HG02610 (cell line): ENCODE measurements around the gene CAGE1.
"Not testable (repeated sequence)": the region's sequence is repeated elsewhere in the genome, so short reads cannot be mapped to it uniquely, and the experiment has no call there.

Experiments used
- ATAC-seq: cut with Tn5 transposase; IDR thresholded peaks from one replicate; pipeline ENCODE4 v1.9.1; 2021; ENCODE audit warnings: mild to moderate bottlenecking, moderate library complexity; ENCODE audit not compliant: unreplicated experiment

Gene CAGE1

DNA sequence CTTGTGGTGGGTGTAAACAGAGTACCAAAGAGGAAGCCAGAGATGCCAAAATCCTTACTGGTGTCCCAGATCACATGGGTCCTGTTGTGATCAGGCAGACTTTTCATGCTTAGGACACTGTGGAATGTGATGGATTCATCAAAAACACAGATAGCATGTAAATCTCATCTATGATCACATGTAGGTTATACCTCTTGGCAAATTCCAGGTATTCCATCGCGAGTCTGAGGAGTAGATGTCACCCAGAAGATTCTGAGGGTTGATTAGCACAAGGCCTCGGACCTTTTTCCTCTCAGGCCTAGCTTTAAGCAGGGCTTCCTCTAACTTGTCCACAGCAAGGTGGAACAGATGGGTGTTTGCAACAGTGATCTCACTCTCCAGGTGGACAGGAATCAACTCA is 48.3 kb downstream of the CAGE1 start:
- ATAC-seq = no peak

DNA sequence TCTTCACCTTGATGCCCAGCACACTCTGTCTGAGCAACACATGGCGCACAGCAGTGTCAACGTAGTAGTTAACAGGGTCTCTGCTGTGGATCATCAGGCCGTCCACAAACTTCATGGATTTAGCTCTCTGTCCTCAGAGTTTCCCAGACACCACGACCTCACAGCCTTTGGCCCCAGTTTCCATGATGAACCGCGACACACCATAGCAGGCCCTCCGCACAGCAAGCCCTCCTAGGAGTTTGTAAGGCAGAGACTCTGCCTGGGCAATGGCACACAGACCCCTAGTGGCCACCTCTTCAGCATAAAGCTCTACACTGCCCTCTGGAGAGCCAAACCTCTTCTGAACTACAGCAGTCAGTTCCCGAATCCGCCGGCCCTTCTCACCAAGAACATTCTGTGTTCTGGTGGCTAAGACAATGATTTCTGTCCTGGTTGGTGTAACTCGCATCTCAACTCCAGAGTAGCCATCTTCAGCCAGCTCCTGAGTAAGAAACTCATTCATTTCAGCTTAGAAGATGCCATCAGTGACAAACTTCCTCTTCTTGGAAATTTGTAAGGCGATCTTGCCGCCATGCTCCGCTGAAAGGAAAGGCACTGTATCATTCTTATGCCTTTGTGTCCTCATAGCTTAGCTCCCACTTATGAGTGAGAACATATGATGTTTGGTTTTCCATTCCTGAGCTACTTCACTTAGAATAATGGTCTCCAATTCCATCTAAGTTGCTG is 50.4 kb downstream of the CAGE1 start:
- not testable (repeated sequence) for ATAC-seq

DNA sequence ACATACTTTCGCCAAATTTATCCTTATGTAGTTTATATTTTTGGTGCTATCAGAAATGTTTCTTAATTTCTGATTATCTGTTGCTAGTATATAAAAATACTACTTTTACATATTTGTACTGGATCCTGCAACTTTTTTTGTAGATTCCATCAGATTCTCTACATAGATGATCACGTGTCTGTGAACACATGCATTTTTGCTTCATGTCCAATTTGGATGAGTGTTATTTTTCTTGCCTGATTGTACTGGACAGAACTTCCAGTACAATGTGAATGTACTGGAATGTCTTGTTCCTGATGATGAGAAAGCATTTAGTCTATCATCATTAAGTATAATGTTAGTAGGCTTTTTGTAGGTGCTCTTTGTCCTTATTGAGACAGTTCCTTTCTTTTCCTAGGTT is 51.5 kb downstream of the CAGE1 start:
- ATAC-seq = no peak

DNA sequence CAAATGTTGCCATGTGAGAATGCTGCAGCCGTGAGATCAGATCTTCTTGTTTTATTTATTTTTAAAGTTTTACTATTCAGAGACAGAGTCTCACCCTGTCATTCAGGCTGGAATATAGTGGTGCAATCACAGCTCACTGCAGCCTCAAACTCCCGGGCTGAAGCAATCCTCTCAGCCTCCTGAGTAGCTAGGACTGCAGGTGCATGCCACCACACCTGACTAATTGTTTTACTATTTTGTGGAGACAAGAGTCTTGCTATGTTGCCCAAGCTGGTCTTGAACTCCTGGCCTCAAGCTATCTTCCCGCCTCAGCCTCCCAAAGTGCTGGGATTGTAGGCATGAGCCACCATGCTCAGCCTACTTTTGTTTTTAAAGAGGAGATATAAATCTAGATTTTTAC is 54.0 kb downstream of the CAGE1 start:
- no peak for ATAC-seq

DNA sequence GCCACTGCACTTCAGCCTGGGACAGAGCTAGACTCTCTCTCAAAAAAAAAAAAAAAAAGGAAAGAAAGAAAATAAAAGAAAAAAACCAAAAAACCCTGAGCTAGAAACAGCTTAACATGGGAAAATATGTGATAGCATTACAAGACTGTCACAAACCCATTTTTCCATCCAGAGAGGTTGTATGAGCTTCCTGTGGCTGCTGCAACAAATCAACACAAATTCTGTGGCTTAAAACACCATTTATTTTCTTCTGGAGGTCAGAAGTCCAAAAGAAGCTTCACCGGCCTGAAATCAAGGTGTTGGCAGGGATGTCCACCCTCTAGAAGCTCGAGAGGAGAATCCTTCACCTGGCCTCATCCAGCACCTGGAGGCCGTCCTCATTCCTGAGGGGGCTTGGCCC is 54.9 kb downstream of the CAGE1 start:
- ATAC-seq = no peak

DNA sequence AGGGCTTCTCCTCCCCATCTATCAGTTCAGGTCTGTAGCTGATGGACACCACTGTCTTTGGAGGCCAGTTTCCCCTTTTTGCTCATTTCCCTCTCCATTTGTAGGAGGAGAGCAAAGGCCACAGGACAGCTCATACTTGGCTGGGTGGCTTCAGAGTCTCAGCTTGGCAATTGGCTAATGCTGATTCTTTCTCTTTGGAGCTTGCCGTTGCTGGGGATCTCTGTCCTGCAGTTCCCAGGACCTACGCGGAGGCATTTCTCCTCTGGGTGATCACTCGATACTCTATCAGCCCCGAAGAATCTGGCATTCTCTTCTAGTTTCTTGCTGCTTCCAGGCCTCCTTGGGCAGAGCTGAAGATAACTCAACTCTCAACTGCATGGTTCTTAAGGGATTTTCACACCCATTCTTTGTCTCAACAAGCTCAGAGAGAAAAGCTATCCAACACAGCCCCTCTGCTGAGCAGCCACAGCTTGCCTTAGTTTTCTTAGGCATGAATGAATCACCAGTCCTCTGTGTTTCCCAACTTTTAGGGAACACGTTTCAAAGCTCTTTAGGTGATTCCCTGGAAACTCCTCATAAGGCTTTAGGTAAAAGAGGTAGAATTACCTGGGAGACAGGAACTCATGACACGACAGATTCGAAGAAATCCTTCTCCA is 57.3 kb downstream of the CAGE1 start:
- ATAC-seq = no peak

DNA sequence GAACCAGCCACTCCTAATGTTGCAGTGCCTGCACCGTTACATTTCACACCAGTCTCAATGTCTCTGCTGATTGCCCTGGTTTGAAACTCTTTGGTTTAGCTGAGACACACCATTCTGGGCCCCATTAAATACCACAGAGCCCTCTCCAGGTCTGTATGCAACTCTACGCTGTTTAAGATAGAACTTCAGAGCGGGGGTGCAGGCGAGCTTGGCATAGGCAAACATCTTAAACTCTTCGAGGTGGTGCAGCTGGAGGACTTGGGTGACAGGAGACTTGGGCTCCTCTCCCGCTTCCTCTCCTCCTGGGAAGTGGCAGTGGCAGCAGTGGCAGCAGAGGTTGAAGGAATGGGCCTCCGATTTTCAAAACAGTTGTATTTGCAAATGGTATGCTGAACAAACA is 58.1 kb downstream of the CAGE1 start:
- no peak for ATAC-seq

DNA sequence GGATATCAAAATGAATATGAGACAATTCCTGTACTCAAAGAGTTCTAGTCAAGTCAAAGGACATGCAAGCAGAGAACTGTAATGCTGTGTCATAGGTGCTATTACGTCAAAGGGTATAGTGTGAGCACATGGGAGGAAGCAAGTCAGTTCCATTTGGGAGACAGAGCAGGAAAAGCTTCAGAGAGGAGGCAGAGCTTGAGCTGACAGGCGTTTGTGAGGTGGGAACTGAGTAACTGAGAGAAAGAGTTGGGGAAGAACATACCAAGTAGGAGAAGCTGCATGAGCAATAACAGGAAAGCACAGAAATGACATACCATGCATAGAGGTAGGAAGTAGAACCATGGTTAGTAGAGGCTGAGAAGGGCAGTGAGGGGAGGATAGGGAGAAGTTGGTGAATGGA is 61.3 kb downstream of the CAGE1 start:
- ATAC-seq = peak; percentile 82

DNA sequence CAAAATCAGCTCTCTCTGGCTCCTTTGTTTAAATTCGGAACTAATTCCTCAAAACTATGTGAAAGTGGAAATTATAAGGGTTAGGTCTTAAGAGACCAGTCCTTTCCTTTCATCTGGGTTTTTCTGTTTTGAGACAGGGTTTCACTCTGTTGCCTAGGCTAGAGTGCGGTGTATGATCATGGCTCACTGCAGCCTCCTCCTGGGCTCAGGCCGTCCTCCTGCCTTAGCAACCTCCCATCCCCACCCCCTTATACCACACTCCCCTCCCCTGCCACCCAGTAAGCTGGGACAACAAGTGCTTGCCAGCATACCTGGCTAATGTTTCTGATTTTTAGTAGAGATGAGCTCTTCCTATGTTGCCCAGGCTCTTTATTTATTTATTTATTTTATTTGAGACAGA is 63.8 kb downstream of the CAGE1 start:
- ATAC-seq = no peak

DNA sequence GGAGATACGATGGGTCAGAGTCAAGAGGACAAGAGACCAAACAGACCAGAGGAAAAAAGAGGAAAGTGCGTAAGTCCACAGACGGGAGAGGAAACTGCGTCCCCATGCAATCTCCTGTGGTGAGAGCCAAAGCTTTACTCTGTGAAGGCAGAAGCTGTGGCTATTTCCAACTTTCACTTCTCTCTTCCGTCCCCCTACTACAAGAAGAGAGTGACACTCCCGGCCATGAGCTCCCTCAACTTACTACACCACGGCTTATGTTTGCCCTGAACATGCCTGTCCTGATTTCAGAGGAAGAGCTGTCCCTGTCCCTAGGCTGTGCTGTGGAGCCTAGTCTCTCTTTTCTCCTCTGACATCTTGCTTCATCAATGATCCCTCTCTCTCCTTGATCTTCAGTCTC is 65.0 kb downstream of the CAGE1 start:
- ATAC-seq = peak; percentile 68

DNA sequence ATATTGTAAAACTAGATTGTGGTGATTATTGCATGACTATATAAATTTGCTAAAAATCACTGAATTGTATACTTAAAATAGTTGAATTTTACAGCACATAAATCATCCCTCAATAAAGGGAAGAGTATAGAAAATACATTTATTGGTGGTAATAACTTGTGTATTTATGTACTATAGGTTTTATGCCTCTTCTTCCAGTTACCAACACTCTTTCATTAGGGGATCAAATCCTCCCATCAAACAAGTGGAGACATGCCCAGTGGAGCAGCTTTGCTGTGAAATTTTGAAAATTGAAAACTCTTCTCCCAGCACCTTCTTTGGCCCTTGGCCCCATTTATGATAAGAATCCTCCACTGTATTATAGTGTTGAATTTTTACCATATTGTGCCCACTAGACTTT is 66.5 kb downstream of the CAGE1 start:
- ATAC-seq = no peak

DNA sequence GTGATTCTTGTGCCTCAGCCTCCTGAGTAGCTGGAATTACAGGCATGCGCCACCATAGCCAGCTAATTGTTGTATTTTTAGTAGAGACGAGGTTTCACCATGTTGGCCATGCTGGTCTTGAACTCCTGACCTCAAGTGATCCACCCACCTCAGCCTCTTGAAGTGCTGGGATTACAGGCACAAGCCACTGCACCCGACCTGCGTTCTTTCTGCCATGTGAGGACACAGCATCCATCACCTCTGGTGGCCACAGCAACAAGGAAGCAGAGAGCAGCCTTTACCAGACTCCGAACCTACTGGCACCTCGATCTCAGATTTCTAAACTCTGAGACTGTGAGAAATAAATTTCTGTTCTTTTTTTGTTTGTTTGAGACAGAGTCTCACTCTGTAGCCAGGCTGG is 67.7 kb downstream of the CAGE1 start:
- ATAC-seq = not testable (repeated sequence)

DNA sequence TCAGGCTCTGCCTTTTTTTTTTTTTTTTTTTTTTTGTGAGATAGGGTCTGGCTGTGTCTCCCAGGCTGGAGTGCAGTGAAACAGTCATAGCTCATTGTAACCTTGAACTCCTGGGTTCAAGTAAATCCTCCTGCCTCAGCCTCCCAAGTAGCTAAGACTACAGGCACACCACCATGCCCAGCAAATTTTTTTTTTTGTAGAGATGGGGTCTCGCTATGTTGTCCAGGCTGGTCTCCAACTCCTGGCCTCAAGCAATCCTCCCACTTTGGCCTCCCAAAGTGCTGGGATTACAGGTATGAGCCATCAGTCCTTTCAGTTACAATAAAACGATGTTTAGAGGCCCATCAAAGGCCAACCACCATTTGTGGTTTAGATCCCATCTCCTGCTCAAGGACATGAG is 70.1 kb downstream of the CAGE1 start:
- not testable (repeated sequence) for ATAC-seq

DNA sequence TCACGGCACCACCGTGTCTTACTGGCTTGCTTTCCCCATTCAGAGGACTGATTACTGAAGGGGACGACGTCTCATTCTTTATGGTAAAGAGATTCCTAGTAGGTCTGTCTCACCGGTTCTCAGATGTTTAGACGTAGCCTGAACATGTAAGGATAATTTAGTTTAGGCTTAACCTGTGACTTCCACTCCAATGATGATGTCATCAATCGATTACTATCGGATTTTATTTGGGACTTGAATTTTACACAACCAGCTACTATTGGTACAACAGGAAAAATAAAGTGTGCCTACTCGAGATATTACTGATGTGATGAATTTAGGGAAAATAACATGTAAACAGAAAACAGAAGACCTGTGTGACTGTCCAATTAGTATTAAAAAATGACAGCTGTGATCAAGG is 72.0 kb downstream of the CAGE1 start:
- no peak for ATAC-seq

DNA sequence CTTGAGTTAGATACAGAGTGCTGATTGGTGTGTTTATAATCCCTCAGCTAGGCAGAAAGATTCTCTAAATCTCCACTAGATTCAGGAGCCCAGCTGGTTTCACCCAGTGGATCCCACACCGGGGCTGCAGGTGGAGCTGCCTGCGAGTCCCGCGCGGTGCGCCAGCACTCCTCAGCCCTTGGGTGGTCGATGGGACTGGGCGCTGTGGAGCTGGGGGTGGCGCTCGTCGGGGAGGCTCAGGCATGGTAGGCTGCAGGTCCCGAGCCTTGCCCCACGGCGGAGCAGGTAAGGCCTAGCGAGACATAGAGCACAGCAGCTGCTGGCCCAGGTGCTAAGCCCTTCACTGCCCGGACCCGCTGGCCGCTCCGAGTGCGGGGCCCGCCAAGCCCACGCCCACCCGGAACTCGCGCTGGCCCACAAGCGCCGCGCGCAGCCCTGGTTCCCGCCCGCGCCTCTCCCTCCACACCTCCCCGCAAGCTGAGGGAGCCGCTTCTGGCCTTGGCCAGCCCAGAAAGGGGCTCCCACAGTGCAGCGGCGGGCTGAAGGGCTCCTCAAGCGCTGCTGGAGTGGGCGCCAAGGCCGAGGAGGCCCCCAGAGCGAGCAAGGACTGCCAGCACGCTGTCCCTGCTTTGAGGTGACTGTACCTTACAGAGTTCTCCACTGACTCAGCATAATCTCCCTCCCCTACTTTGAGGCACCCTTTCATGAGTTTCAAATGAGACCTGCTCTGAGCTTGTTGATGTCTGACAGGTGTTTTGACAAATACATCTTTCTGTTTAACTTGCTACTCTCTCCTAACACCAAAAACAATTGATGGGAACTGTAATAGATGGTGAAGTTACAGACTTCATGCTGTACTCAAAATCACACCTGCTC is 72.6 kb downstream of the CAGE1 start:
- ATAC-seq = no peak

DNA sequence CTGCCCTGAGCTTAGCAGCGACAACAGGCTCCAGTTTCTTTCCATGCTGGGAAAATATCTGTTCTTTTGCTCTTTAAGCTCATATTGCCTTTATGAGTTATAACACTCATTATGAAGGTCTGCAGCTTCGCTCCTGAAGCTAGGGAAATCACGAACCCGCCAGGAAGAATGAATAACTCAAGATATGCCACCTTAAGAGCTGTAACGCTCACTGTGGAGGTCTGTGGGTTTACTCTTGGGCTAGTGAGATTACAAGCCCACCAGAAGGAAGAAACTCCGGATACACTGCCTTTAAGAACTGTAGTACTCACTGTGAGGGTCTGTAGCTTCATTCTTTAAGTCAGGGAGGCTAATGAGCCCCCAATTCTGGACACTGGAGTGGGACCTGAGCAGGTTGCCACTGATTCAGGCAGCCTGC is 73.6 kb downstream of the CAGE1 start:
- ATAC-seq = no peak

DNA sequence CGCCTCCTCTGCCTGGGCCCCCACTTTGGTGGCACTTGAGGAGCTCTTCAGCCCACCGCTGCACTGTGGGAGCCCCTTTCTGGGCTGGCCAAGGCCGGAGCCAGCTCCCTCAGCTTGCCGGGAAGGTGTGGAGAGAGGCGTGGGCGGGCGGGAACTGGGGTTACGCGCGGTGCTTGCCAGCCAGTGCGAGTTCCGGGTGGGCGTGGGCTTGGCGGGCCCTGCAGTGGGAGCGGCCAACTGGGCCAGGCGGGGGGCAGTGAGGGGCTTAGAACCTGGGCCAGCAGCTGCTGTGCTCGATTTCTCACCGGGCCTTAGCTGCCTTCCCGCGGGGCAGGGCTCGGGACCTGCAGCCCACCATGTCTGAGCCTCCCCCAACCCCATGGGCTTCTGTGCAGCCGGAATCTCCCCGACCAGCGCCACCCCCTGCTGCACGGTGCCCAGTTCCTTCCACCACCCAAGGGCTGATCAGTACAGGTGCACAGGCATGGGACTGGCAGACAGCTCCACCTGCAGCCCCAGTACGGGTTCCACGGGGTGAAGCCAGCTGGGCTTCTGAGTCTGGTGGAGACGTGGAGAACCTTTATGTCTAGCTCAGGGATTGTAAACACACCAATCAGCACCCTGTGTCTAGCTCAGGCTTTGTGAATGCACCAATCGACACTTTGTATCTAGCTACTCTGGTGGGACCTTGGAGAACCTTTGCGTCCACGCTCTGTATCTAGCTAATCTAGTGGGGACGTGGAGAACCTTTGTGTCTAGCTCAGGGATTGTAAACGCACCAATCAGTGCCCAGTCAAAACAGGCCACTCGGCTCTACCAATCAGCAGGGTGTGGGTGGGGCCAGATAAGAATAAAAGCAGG is 74.2 kb downstream of the CAGE1 start:
- not testable (repeated sequence) for ATAC-seq

DNA sequence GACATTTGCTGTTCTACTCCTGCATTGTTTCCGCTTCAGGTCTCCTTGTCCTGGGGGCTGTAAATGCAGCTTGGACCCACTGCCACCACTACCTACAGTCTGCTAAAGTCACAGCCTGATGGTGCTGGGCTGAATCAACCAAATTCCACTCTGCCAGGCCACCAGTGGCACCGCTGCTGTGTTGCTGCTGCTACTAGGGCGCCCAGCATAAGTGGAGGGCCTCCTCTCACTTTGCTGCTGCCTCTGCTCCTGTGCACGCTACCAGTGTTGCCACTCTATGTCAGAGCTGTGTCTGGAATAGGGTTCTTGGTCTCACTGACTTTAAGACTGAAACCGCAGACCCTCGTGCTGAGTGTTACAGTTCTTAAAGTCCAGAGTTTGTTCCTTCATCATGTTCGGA is 75.1 kb downstream of the CAGE1 start:
- ATAC-seq = no peak

DNA sequence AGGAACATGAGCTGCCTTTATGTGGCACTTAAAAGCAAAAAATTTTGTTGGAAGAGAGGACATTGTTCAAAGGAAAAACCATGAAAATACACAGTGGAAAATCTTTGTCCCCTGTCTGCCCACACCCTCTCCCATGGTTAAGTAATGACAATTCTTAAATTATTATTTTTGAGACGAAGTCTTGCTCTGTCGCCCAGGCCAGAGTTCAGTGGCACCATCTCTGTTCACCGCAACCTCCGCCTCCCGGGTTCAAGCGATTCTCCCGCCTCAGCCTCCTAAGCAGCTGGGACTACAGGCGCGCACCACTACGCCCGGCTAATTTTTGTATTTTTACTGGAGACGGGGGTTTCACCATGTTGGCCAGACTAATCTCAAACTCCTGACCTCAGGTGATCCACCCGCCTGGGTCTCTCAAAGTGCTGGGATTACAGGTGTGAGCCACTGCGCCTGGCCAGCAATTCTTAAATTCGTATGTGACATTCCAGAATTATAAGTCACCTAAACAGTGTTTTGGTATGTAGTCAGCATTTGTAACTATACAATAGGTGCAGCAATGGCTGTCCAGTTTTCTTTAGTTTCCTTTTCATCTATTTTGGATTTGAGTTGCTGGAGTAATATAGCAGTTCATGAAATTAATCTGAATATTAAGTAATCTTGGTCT is 75.9 kb downstream of the CAGE1 start:
- ATAC-seq = no peak
